ENCODE results near the gene KCNJ12. TPM values are rescaled to one million over a fixed set of nuclear protein-coding genes. Genes with fewer than 3 reads are reported as not detected.
A peak's percentile ranks its signal among the peaks of the same experiment; 100 is the strongest.
"Not testable (repeated sequence)": the region's sequence is repeated elsewhere in the genome, so short reads cannot be mapped to it uniquely, and the experiment has no call there.

KCNJ12 gene
- total RNA-seq, 4 donors from 2014 or later: 3.8 to 14.2 (median 6.3) TPM

DNA sequence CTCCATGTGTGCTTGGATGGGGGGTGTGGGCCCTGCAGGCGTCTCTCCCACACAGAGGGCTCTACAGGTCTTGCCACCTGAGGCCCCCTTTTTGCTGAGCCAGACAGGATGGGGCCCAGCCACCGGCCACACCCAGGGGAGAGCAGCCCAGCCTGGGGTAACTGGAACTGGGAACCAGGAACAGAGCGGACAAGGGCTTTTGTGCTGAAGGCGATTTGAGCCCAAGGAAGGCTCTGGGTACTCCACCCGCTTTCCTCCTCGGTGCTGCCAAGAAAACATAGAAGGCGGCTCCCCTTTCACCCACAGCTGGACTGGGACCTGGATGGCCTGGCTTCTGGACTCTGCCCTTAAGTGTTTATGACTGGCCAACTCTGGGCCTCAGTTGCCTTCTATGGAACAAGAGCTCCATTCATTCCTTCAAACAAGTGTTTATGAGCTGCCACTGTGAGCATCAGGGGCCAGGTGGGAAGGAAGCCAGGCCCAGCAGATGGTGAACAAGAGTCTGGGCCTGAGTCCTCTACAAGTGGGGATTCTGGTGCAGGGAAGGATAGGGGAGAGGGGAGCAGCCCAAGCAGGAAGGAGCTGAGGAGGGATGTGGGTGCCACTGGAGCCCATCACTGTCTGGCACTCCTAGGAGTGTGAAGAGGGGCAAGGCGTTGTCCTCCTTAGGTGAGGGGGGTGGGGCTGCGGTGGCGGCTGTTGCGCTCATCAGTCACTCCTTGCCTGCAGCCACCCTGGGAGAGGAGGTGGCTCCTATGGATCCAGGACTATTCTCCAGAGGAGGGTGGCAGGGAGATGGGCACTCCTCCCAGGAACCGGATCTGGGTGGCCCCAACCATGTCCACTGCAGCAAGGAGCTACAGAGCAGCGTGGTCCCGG is 46.4 kb downstream of the KCNJ12 start:
- DNase-seq (ENCODE audit: low spot score in 2 of 2): peak in 1 of 2 donors; percentile 77
- intact Hi-C loops (cut with DNase I; ENCODE audit: low total_unique reads); H3K4me3 ChIP-seq (ENCODE audit: low read depth, poor library complexity, severe bottlenecking): not testable (repeated sequence)
- WGBS, 2 donors: 65 to 76% methylated on average over 11 to 12 of the region's 14 CpGs

DNA sequence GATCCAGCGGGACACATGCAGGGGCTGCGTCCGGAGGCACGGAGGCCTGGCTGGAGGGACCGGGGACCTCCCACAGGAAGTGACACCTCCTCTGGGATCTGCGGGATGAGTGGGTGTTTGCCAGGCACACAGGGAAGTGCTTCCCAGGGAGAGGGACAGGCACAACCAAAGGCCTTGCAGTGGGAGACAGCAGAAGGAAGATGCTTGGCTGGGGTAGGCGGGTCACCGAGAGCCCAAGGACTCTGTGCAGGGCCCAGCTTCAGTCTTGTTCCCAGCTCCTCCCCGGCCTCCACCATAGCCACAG is 47.0 kb downstream of the KCNJ12 start:
- H3K4me3 ChIP-seq (ENCODE audit: low read depth, poor library complexity, severe bottlenecking); intact Hi-C loops (cut with DNase I; ENCODE audit: low total_unique reads): not testable (repeated sequence)
- DNase-seq (ENCODE audit: low spot score in 2 of 2): peak in 1 of 2 donors; percentile 81
- WGBS, 2 donors: 75 to 76% methylated on average over 9 of the region's 9 CpGs

DNA sequence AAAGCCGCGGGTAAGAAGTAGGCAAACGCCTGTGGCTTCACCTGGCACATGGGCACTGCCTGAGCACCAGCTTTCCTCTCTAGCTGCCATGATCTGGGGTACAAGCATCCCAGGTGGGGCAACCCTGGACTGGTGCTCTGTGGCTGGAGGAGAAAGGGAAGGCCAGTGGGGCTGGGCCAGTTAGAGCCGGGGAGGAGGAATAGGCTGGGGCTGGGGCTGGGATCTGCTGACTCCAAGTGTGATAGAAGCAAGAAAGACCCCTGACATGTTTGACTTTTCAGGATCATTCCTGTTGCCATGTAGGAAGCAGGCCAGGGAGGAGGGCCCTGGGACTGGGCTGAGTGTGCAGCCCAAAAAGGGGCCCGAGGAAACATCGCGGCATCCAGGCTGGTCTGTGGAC is 48.5 kb downstream of the KCNJ12 start:
- 90 to 91% methylated on average over 7 of the region's 7 CpGs for whole genome bisulfite sequencing, 2 donors
- peak in 1 of 2 donors; percentile 81 for DNase-seq (ENCODE audit: low spot score in 2 of 2)
- intact Hi-C loops (cut with DNase I; ENCODE audit: low total_unique reads); H3K4me3 ChIP-seq (ENCODE audit: low read depth, poor library complexity, severe bottlenecking): not testable (repeated sequence)

- WGBS, 2 donors: 81 to 85% methylated on average over 10 of the region's 10 CpGs
- peak in 1 of 2 donors; percentile 76 for DNase-seq (ENCODE audit: low spot score in 2 of 2)
- intact Hi-C loops (cut with DNase I; ENCODE audit: low total_unique reads): no loop called here
- TF ChIP-seq POLR2A (IDR thresholded peaks at IDR 0.05): no peak
- TF ChIP-seq, protein P1, sequence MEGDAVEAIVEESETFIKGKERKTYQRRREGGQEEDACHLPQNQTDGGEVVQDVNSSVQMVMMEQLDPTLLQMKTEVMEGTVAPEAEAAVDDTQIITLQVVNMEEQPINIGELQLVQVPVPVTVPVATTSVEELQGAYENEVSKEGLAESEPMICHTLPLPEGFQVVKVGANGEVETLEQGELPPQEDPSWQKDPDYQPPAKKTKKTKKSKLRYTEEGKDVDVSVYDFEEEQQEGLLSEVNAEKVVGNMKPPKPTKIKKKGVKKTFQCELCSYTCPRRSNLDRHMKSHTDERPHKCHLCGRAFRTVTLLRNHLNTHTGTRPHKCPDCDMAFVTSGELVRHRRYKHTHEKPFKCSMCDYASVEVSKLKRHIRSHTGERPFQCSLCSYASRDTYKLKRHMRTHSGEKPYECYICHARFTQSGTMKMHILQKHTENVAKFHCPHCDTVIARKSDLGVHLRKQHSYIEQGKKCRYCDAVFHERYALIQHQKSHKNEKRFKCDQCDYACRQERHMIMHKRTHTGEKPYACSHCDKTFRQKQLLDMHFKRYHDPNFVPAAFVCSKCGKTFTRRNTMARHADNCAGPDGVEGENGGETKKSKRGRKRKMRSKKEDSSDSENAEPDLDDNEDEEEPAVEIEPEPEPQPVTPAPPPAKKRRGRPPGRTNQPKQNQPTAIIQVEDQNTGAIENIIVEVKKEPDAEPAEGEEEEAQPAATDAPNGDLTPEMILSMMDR (IDR thresholded peaks at IDR 0.05): no peak
- no peak overlapping the region for H3K4me3 ChIP-seq (ENCODE audit: low read depth, poor library complexity, severe bottlenecking)
Measured at GRCh38 chr17:21425321-21425720, 49.2 kb downstream of the KCNJ12 start.

DNA sequence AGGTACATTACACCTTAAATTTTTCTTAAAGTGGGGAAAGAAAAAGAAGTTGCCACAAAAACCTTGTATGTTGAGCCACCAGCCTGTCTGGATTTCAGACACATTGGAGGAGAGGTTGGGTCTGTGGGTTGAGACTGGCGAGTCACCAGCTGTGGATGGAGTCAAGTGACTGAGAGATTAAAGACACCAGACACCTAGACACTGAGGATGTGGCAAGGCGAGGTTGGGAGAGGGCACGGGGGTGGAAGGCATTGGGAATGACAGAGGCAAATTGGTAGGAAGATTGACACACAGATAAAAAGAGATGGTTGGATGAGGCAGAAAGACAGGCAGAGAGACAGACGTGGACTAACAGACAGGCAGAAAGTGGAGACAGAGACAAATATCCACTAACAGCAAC is 49.6 kb downstream of the KCNJ12 start:
- no peak overlapping the region for H3K4me3 ChIP-seq (ENCODE audit: low read depth, poor library complexity, severe bottlenecking)
- WGBS, 2 donors: 55 to 62% methylated on average over 4 of the region's 4 CpGs
- intact Hi-C loops (cut with DNase I; ENCODE audit: low total_unique reads): no loop called here
- TF ChIP-seq POLR2A (IDR thresholded peaks at IDR 0.05): no peak
- TF ChIP-seq, protein P1 (IDR thresholded peaks at IDR 0.05): no peak
- DNase-seq (ENCODE audit: low spot score in 2 of 2): no peak

DNA sequence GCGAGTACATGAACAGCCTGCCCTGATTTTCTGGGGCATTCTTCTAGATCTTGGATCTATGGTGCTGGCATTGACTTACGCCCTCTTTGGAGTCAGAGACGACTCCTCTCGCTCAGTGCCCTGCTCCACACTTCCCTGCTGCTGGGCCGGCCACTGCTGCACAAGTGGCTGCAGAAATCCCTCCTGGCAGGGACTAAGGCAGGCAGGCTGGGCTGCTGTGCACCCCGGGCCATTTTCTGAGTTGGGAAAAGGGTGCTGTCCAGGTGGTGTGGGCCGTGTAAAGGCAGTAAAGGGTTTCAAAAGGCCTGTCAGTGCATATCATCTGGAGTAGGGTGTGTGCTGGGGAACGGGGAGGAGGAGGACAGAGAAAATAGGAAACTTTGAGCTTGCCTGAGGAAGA is 50.1 kb downstream of the KCNJ12 start:
- WGBS, 2 donors: 74 to 75% methylated on average over 8 of the region's 8 CpGs
- DNase-seq (ENCODE audit: low spot score in 2 of 2); intact Hi-C loops (cut with DNase I; ENCODE audit: low total_unique reads); H3K4me3 ChIP-seq (ENCODE audit: low read depth, poor library complexity, severe bottlenecking): not testable (repeated sequence)

DNA sequence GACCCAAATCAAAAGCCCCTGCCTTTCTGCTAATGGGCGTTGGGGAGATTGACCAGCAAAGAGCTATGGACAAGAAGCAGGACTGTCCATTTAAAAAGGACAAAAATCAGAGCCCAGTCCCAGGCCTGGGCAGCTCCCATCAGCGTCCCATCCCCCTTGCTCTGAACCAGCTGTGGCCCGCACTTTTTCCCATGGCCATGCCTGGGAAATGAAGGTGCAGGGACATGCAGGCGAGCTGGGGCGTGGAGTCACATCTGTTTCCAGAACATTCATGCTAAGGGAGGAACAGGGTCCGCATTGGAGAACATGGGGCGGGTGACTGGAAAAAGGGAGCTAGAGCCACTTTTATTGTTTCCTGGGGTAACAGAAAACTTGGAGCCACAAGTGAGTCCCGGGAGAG is 50.7 kb downstream of the KCNJ12 start:
- intact Hi-C loops (cut with DNase I; ENCODE audit: low total_unique reads); H3K4me3 ChIP-seq (ENCODE audit: low read depth, poor library complexity, severe bottlenecking): not testable (repeated sequence)
- peak in 1 of 2 donors; percentile 80 for DNase-seq (ENCODE audit: low spot score in 2 of 2)
- 78 to 82% methylated on average over 7 of the region's 8 CpGs for WGBS, 2 donors

GRCh38 chr17:21427727-21428126 is 51.6 kb downstream of the KCNJ12 start:
- WGBS, 2 donors: 0 to 33% methylated on average over 1 of the region's 3 CpGs
- DNase-seq (ENCODE audit: low spot score in 2 of 2); H3K4me3 ChIP-seq (ENCODE audit: low read depth, poor library complexity, severe bottlenecking); intact Hi-C loops (cut with DNase I; ENCODE audit: low total_unique reads): not testable (repeated sequence)

- DNase-seq (ENCODE audit: low spot score in 2 of 2); H3K4me3 ChIP-seq (ENCODE audit: low read depth, poor library complexity, severe bottlenecking); intact Hi-C loops (cut with DNase I; ENCODE audit: low total_unique reads): not testable (repeated sequence)
- WGBS, 2 donors: 67 to 78% methylated on average over 5 of the region's 5 CpGs
Measured at GRCh38 chr17:21428752-21429424, 52.7 kb downstream of the KCNJ12 start.

DNA sequence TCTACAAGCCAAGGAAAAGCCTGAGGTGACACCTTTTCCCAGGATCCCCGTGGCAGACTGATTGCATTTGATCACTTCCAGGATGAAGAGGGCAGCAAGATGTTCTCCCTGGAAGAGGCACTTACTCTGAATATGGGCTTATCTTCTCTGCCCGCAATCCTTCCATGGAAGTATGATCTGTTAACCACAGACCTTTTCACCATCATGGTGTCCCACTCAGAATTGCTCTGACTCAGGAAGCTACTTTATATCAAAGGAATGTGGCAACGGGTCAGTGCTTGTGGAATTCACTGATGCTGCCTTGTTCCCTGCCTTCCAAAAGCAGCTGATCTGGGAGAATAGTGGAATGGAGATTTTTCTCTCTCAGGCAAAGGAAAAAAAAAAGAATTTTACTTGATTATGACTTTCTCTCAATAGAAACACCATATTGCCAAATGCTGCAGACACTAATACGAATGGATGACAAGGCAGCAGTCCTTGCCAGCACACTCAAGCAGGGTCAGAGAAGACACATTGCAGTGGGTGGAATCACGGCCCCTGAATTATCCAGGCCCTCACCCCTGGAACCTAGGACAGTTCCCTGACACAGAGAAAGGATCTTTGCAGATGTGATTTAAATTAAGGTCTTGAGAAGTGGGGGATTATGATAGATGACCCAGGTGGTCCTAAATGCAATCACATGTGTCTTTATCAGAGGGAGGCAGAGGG is 53.9 kb downstream of the KCNJ12 start:
- DNase-seq (ENCODE audit: low spot score in 2 of 2): peak in 1 of 2 donors; percentile 80
- H3K4me3 ChIP-seq (ENCODE audit: low read depth, poor library complexity, severe bottlenecking); intact Hi-C loops (cut with DNase I; ENCODE audit: low total_unique reads): not testable (repeated sequence)
- WGBS, 2 donors: 51 to 59% methylated on average over 5 of the region's 5 CpGs

GRCh38 chr17:21433971-21434370 is 57.8 kb downstream of the KCNJ12 start:
- DNase-seq (ENCODE audit: low spot score in 2 of 2); H3K4me3 ChIP-seq (ENCODE audit: low read depth, poor library complexity, severe bottlenecking); intact Hi-C loops (cut with DNase I; ENCODE audit: low total_unique reads): not testable (repeated sequence)
- 89 to 100% methylated on average over 5 of the region's 5 CpGs for WGBS, 2 donors

- intact Hi-C loops (cut with DNase I; ENCODE audit: low total_unique reads); H3K4me3 ChIP-seq (ENCODE audit: low read depth, poor library complexity, severe bottlenecking): not testable (repeated sequence)
- 75 to 83% methylated on average over 2 of the region's 2 CpGs for WGBS, 2 donors
- DNase-seq (ENCODE audit: low spot score in 2 of 2): peak in 1 of 2 donors; percentile 80
Measured at GRCh38 chr17:21434976-21435375, 58.8 kb downstream of the KCNJ12 start.
